Effector memory CD4-positive, alpha-beta T cell (primary cell): Measurements from ENCODE around the gene DDX52.
A peak's percentile ranks its signal among the peaks of the same experiment; 100 is the strongest.
"Not testable (repeated sequence)": the region's sequence is repeated elsewhere in the genome, so short reads cannot be mapped to it uniquely, and the experiment has no call there.

Experiments used
- DNase-seq, 3 donors: peaks; one replicate each; pipeline ENCODE4 v3.0.0-alpha.2; 2020
- H3K27ac ChIP-seq: 2 replicates; pipeline ENCODE4 v1.7.0; 2013; ENCODE audit warnings: mild to moderate bottlenecking, low read length, moderate library complexity; ENCODE audit not compliant: insufficient read depth, poor library complexity, severe bottlenecking
- H3K27me3 ChIP-seq: replicated peaks from 2 replicates; pipeline ENCODE4 v1.7.0; 2013; ENCODE audit warnings: mild to moderate bottlenecking, low read length; ENCODE audit not compliant: insufficient read depth, control insufficient read depth, poor library complexity, severe bottlenecking
- H3K36me3 ChIP-seq: 2 replicates; pipeline ENCODE4 v1.7.0; 2013; ENCODE audit warnings: mild to moderate bottlenecking, low read length, moderate library complexity; ENCODE audit not compliant: control insufficient read depth, insufficient read depth
- H3K4me1 ChIP-seq: 2 replicates; pipeline ENCODE4 v1.7.0; 2013; ENCODE audit warnings: low read length, mild to moderate bottlenecking; ENCODE audit not compliant: control insufficient read depth, insufficient read depth, poor library complexity, severe bottlenecking
- H3K4me3 ChIP-seq: 2 replicates; pipeline ENCODE4 v1.7.0; 2013; ENCODE audit warnings: low read length, low read depth, mild to moderate bottlenecking; ENCODE audit not compliant: insufficient read depth, poor library complexity, severe bottlenecking
- H3K9me3 ChIP-seq: 2 replicates; pipeline ENCODE4 v1.7.0; 2013; ENCODE audit warnings: mild to moderate bottlenecking, low read length, moderate library complexity; ENCODE audit not compliant: control insufficient read depth
- total RNA-seq, 3 donors: gene quantifications; one replicate each; lab custom pipeline; 2026; lab: John Stamatoyannopoulos, UW

DDX52 gene, protein sequence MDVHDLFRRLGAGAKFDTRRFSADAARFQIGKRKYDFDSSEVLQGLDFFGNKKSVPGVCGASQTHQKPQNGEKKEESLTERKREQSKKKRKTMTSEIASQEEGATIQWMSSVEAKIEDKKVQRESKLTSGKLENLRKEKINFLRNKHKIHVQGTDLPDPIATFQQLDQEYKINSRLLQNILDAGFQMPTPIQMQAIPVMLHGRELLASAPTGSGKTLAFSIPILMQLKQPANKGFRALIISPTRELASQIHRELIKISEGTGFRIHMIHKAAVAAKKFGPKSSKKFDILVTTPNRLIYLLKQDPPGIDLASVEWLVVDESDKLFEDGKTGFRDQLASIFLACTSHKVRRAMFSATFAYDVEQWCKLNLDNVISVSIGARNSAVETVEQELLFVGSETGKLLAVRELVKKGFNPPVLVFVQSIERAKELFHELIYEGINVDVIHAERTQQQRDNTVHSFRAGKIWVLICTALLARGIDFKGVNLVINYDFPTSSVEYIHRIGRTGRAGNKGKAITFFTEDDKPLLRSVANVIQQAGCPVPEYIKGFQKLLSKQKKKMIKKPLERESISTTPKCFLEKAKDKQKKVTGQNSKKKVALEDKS
- 36.6 to 40.1 (median 37.0) reads per million in 3 donors for total RNA-seq

DNA sequence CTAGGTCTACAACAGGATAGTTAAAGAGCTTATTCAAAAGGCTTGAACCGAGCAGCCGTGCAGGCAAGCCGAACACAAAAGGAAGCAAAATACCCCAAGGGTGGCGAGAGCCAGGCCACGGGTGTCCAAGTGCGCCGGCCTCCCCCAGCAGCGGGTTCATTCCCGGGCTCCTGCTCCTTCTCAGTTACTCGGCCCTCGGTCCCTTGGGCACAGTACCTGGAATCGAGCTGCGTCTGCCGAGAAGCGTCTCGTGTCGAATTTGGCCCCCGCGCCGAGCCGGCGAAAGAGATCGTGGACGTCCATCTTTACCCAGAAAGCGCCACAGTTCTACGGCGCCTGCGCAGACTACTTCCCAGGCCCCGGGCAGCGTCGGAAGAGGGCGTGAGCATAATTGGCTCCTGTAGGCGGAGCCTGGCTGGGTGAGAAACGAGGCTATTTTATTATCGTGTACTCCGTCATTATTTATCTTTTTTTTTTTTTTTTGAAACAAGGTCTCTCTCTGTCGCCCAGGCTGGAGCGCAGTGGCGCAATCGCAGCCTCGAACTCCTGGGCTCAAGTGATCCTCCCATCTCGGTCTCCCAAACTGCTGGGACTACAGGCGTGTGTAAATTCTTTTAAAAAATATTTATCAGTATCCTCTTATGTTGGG, at the start of gene DDX52:
Gene DDX52, minus strand, starts transcription at position 329 of the 649 bp plus-strand sequence. Its CDS starts 26 bp downstream, at position 303.
- H3K4me3 ChIP-seq: peak within 1 kb of the TSS; percentile 76
- peak within 1 kb of the TSS; percentile 68 for H3K27ac ChIP-seq
- no peaks in the 10 kb centered on the region for H3K9me3 ChIP-seq
- H3K4me1 ChIP-seq: no peaks in the 10 kb centered on the region
- peaks cover 6% of the 10 kb centered on the region for H3K36me3 ChIP-seq
- H3K27me3 ChIP-seq: no peaks in the 10 kb centered on the region
- DNase-seq: peak; percentile 77 to 86 (median 78)

DNA sequence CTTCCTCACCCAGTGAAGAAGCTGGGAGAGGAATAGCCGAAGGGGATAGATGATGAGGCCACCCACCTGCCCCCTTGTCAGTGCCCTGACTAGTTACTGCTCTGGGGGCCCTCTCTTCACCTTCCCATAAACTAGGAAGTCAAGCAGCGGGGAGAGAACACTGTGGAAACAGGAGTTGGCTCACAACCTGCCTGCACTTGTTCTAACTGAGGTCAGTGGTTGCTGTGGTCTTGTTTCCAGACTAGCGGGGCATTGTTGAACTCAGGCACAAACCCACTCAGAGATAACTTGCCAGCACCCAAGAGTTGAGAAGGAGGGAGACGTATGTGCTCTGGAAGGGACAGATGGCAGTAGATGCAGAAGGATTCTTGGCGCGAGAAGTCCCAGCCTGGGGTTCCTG, 48.6 kb upstream of the DDX52 start:
- no peaks in the 10 kb centered on the region for H3K36me3 ChIP-seq
- no peak overlapping the region for H3K27ac ChIP-seq
- H3K9me3 ChIP-seq: no peaks in the 10 kb centered on the region
- no peaks in the 10 kb centered on the region for H3K27me3 ChIP-seq
- H3K4me3 ChIP-seq: no peak overlapping the region
- H3K4me1 ChIP-seq: no peaks in the 10 kb centered on the region
- DNase-seq: no peak

DNA sequence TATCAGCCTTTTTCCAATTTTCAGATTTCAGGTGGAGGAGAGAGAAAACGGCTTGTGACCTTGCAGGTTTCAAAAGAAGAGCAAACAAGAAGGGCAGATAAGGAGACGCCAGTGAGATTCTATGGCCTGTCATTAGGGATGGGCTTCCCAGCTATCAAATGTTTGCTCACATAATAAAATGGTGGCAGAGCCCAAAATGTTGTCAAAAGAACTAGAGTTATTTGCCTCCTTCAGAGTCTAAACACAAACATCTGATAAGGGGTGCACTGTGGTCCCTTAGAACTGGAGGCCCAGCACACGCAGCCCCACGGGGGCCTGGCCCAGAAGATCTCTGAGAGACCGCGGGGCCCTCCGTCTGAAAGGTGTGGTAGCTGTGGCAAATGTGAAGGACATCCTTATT, 46.1 kb upstream of the DDX52 start:
- Histone ChIP-seq H3K27me3 (no peaks in the 10 kb centered on the region), H3K4me1 (no peaks in the 10 kb centered on the region), H3K27ac (no peak overlapping the region), H3K36me3 (no peaks in the 10 kb centered on the region), H3K9me3 (no peaks in the 10 kb centered on the region), H3K4me3 (no peak overlapping the region)
- DNase-seq: no peak

DNA sequence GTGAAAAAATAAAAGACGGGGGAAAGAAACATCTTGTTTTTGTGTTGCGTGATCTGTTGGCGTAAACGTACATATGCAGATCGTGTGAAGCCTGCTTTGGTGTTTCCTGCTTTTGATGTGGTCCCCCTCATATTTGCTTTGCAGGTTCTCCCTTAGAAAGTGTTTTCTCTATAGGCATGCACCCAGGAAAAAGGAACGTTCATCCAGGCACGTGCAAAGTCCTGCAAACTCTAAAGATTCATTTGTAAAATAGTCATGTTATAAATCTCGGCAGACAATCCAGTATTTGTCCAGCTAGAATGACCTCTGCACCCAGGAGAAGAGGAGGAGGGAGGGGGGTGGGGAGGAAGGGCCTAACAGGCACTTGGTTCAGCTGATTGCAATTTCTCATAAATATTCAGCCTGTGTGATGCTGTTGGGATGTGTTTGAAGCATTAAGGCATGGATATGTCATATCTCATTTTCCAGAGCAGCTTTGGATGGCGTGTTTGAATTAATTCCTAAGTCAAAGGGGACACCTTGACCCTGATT, 40.3 kb upstream of the DDX52 start:
- H3K4me3 ChIP-seq: no peak overlapping the region
- no peaks in the 10 kb centered on the region for H3K9me3 ChIP-seq
- no peaks in the 10 kb centered on the region for H3K4me1 ChIP-seq
- no peaks in the 10 kb centered on the region for H3K36me3 ChIP-seq
- DNase-seq: no peak
- no peak overlapping the region for H3K27ac ChIP-seq
- H3K27me3 ChIP-seq: no peaks in the 10 kb centered on the region

DNA sequence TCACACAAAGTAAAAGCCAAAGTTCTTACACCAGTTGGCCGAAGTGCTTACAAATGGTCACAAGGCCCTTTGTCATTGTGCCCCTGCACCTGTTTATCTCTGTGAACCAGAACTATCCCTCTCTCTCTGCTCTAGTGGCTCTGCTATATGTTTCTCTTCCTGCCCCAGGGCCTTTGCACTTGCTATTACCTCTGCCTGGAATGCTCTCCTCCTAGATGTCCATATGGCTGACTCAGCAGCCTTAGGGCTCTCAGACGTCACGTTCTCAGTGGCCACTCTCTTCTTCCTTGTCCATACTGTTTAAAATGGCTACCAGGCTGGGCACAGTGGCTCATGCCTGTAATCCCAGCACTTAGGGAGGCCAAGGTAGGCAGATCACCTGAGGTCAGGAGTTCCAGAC, 38.8 kb upstream of the DDX52 start:
- Histone ChIP-seq H3K9me3 (no peaks in the 10 kb centered on the region), H3K4me1 (no peaks in the 10 kb centered on the region), H3K36me3 (no peaks in the 10 kb centered on the region), H3K27ac (no peak overlapping the region), H3K27me3 (no peaks in the 10 kb centered on the region), H3K4me3 (no peak overlapping the region)
- no peak for DNase-seq

DNA sequence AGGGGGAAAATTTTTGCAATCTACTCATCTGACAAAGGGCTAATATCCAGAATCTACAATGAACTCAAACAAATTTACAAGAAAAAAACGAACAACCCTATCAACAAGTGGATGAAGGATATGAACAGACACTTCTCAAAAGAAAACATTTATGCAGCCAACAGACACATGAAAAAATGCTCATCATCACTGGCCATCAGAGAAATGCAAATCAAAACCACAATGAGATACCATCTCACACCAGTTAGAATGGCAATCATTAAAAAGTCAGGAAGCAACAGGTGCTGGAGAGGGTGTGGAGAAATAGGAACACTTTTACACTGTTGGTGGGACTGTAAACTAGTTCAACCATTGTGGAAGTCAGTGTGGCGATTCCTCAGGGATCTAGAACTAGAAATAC, 36.7 kb upstream of the DDX52 start:
- H3K27ac ChIP-seq, H3K36me3 ChIP-seq, H3K27me3 ChIP-seq: not testable (repeated sequence)

DNA sequence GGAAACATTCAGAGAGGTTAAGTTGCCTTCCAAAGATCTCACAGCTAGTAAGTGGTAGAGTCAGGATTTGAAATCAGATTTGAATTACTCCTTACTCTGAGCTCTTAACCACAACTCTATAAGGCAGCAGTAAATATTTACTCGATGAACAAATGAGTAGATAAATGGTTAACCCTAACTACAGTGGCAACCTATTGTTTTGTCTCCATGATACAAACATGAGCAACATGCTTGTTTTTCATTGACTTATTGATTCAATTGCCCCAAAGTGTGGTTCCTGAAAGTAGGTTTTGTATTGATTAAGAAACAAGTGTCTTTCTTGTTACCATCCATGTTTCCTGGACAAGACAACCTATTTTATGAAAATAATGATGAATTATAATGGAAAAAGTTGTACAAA, 34.8 kb upstream of the DDX52 start:
- Histone ChIP-seq H3K4me3 (no peak overlapping the region), H3K27me3 (peaks cover 3% of the 10 kb centered on the region), H3K4me1 (no peaks in the 10 kb centered on the region), H3K36me3 (no peaks in the 10 kb centered on the region), H3K9me3 (no peaks in the 10 kb centered on the region), H3K27ac (no peak overlapping the region)
- DNase-seq: no peak

More for the DNA sequence above, 36.7 kb upstream of the DDX52 start:
- not testable (repeated sequence) for H3K4me3 ChIP-seq, H3K4me1 ChIP-seq, DNase-seq, H3K9me3 ChIP-seq

DNA sequence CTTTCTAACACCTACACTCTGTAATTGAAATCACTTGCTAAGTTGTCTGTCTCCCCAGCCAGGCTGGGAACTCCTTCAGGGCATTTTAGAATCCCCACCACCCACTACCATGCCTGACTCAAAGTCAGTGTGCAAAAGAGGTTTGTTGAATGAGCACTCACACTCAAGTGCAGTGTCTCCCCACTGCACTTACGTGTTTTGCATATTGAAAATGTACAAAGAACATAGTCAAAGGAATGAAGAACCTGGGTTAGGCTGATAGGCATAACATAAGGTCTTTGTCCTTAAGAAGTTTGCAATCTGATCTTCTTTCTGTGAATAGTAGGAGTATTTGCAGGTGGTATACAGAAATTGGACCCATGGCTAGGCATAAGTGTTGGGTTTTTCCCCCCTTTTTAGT, 33.8 kb upstream of the DDX52 start:
- no peak overlapping the region for H3K4me3 ChIP-seq
- H3K27ac ChIP-seq: no peak overlapping the region
- H3K9me3 ChIP-seq: no peaks in the 10 kb centered on the region
- no peaks in the 10 kb centered on the region for H3K36me3 ChIP-seq
- peaks cover 3% of the 10 kb centered on the region for H3K27me3 ChIP-seq
- H3K4me1 ChIP-seq: no peaks in the 10 kb centered on the region
- DNase-seq: no peak

DNA sequence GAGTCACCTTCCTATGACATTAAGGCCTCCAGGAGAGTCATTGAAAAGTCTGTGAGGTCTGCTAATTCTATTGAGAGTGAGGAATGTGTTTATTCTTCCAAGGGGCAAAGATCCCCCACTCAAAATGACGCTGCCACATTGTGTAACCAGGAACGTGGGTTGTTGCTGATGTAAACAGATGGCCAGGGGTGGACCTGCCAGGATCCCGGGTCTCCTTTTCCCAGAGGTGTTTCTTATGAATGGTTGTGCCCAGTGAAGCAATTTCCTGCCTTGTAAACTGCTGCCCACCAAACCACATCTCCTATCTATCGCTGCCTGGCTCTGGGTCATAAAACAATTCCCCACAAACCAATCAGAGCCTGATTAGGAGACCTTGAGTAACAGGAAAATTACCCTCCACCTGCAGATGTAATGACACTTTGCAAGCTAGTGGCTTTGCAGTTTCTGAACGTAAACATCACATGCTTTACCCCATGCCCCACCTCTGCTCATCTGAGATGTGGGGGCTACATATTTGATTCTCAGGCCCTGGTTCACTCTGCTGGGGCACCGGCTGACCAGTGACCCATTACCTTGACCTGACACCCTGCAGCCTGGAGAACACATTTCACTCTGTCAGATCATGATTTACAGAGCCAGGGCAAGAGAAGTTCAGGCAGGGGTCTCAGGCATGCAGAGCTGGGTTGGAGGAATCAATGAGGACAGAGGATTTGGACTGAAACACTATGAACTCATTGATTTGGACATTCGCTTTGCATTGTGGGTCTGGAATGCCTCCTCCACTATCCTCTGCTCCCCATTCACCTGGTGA, 33.1 kb upstream of the DDX52 start:
- no peak for DNase-seq
- no peaks in the 10 kb centered on the region for H3K4me1 ChIP-seq

More for the DNA sequence above, 33.1 kb upstream of the DDX52 start:
- Histone ChIP-seq H3K4me3 (no peak overlapping the region), H3K27me3 (peaks cover 3% of the 10 kb centered on the region), H3K36me3 (no peaks in the 10 kb centered on the region), H3K27ac (no peak overlapping the region), H3K9me3 (no peaks in the 10 kb centered on the region)
